ENCODE results near the gene MEF2C. TPM values are rescaled to one million over a fixed set of nuclear protein-coding genes. Genes with fewer than 3 reads are reported as not detected.

The MEF2C gene
- total and polyA plus RNA-seq, 4 donors, result 27.4 to 77.9 (median 46.3) TPM

DNA sequence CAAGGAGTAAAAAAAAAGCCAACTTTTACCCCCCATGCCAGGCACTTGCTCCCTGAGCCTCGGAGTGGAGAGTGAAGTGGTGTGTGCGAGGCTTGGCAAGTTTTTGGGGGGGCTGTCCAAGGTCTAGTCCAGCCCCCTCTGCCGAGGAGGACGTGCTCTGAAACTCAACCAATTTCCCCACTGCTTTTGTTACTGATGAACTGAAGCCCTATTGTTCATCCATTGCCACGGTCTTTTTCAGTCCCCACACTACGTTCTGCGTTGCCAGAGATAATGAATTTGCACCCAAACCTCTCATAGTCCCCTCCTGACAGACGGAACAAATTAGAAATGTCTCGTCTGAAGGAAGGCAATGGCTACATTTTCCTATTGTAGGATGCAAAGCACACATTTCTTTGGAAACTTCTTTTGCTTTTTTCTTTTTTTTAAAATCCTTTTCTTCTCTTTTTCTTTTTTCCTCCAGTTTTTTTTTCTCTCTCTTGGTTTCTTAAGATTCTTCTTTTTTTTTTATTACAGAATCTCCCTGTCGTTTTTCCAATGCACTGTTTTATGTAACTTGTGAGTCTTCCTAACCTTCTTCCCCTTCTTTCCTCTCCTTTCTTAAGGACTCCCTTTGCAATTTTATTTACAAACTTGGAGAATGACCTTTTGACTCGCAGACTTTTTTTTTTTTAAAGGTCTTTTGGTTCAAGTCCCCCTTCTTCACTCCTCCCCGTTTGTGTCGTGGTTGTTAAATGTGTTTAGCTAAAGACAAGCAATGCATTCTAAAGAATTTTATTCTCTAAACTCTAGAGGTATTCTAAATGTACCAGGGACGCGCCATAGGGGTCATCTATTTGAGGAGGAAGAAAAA, 209.5 kb downstream of the MEF2C start:
- Histone ChIP-seq H3K36me3 (ENCODE audit: control insufficient read depth, insufficient read depth, low read length) (peaks cover 27% of the 10 kb centered on the region), H3K4me3 (ENCODE audit: low read depth, low read length) (peak overlapping the region; percentile 75), H3K9me3 (ENCODE audit: control insufficient read depth, insufficient read depth, low read length) (no peaks in the 10 kb centered on the region), H3K27ac (ENCODE audit: low read depth, low read length) (peak overlapping the region; percentile 99), H3K27me3 (ENCODE audit: control insufficient read depth, insufficient read depth, low read length) (peaks cover 21% of the 10 kb centered on the region), H3K4me1 (ENCODE audit: control insufficient read depth, insufficient read depth, low read length) (no peaks in the 10 kb centered on the region)
- peak in 2 of 6 donors; percentile 97 for DNase-seq (ENCODE audit: low read depth in 4 of 6, low spot score in 6 of 6)
- 0% methylated on average over 10 of the region's 15 CpGs for WGBS (ENCODE audit: insufficient coverage)

DNA sequence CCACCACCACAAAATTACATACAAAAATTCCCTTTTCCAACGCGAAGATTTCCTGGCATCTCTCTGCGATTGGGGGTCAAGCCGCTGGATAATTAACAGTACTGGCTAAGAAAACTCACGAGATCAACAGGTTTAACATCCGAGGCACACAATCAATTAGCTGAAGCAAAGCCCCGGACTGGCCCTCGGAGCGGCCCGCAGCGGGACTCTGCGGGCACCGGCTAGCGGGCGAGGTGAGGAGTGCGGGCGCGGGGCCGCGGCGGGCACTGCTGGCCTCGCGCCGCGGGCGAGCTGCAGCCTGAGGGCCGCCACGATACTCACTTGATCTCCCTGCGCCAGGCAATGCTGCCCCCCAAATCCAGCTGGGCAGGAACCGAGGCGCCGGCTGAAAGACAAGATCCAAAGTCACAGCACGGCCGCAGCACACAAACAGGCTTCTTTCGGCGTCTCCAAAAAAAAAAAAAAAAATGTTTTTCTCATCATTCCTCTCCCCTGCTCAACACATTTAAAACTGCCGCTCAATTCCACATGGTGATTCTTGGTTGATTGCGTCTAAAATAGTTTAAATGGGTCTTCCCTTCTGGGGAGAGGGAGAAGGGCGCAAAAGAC, 210.2 kb downstream of the MEF2C start:
- peaks cover 19% of the 10 kb centered on the region for H3K27me3 ChIP-seq (ENCODE audit: control insufficient read depth, insufficient read depth, low read length)
- no peaks in the 10 kb centered on the region for H3K9me3 ChIP-seq (ENCODE audit: control insufficient read depth, insufficient read depth, low read length)
- no peaks in the 10 kb centered on the region for H3K4me1 ChIP-seq (ENCODE audit: control insufficient read depth, insufficient read depth, low read length)
- H3K36me3 ChIP-seq (ENCODE audit: control insufficient read depth, insufficient read depth, low read length), result peaks cover 22% of the 10 kb centered on the region
- peak overlapping the region; percentile 99 for H3K27ac ChIP-seq (ENCODE audit: low read depth, low read length)
- DNase-seq (ENCODE audit: low read depth in 4 of 6, low spot score in 6 of 6), result no peak
- peak overlapping the region; percentile 75 for H3K4me3 ChIP-seq (ENCODE audit: low read depth, low read length)
- under 1% methylated on average over 30 of the region's 39 CpGs for WGBS (ENCODE audit: insufficient coverage)

DNA sequence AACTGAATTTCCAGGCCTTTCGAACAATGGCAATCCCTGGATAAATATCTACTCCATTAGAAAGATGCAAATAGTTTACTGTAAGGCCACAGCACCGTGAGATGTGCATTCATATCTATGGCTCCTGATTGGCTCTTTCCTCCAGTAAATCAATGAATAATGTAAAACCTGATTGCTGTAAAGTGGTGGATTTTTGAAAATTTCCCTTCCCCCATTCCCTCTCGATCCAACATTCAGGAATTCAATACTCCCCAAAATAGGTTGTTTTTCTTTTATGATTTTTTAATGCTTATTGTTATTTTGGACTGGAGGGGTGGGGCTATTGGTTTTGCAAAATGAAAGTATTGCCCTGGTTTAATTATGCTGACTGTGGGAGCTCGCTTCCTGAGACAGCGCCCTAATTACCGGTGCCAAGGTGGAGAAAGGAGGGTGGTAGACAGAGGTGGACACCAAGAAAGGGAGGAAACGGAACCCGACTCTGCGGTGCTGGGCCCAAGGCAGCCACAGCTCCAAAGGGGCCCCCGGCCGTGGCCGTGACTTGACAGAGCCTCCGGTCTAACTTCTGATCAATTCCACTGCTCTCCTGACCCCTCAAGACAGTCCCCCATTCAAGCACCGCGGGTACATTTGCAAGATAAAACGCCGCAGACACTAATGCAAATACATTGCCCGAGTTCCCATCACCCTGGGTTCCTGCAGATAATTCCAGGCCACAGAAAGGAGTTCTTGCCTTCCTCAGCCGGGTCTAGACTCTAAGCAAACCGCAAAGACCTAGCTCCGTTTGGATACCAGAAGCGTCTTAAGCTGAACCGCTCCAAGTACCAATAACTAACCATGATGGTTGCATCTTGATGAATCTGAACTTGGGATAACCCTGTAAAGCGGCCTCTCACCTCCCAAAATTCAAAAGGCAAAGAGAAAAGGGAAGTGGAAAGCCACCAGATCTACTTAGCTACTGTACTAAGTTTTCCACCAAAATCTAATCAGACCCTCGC, 211.2 kb downstream of the MEF2C start:
- WGBS (ENCODE audit: insufficient coverage), result 2% methylated on average over 21 of the region's 25 CpGs
- Histone ChIP-seq H3K27me3 (ENCODE audit: control insufficient read depth, insufficient read depth, low read length) (peaks cover 21% of the 10 kb centered on the region), H3K4me3 (ENCODE audit: low read depth, low read length) (peak overlapping the region; percentile 75), H3K9me3 (ENCODE audit: control insufficient read depth, insufficient read depth, low read length) (no peaks in the 10 kb centered on the region), H3K4me1 (ENCODE audit: control insufficient read depth, insufficient read depth, low read length) (no peaks in the 10 kb centered on the region), H3K36me3 (ENCODE audit: control insufficient read depth, insufficient read depth, low read length) (peaks cover 27% of the 10 kb centered on the region), H3K27ac (ENCODE audit: low read depth, low read length) (peak overlapping the region; percentile 99)
- peak in 3 of 6 donors; percentile 66 to 94 (median 84) for DNase-seq (ENCODE audit: low read depth in 4 of 6, low spot score in 6 of 6)

DNA sequence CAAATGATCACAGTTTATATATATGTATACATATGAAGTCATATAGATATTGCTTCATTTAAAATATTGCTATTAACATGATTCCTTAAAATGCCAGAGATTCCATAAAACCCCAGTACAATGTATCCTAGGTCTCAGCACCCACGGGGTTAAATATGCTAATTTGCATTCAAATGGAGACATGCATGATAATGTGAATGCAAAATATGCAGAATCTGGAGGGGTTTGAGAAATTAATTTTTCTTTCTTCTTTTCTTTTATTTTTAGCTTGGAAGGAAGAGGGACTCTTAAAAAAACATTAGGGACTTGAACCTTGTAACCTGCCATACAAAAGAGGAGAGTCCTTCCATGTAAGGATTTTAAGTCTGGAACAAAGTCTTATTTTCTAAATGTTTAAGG, 211.9 kb downstream of the MEF2C start:
- Histone ChIP-seq H3K27me3 (ENCODE audit: control insufficient read depth, insufficient read depth, low read length) (peaks cover 20% of the 10 kb centered on the region), H3K9me3 (ENCODE audit: control insufficient read depth, insufficient read depth, low read length) (no peaks in the 10 kb centered on the region), H3K36me3 (ENCODE audit: control insufficient read depth, insufficient read depth, low read length) (peaks cover 27% of the 10 kb centered on the region), H3K4me3 (ENCODE audit: low read depth, low read length) (peak overlapping the region; percentile 75), H3K4me1 (ENCODE audit: control insufficient read depth, insufficient read depth, low read length) (no peaks in the 10 kb centered on the region), H3K27ac (ENCODE audit: low read depth, low read length) (peak overlapping the region; percentile 99)
- no CpG with 5 or more reads among the region's 1 CpG for WGBS (ENCODE audit: insufficient coverage)
- DNase-seq (ENCODE audit: low read depth in 4 of 6, low spot score in 6 of 6), result peak in 3 of 6 donors; percentile 32 to 89 (median 39)

DNA sequence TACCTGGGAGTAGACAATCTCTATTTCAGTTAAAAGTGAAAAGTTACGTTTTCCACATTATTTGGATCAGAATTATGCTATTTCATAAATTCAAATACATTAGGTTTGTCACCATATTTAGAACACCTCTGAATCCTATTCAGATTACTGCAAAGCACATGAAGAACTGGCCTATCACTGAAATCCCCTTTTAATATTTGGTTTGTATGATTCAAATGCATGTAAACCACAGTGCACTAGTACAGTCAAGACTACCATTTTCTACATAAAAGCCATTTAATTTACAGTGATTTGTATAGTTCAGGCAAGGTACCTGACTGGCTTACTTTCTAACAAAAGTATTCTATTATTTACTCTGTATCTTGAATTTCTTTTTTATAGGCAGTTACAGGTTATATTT, 212.5 kb downstream of the MEF2C start:
- Histone ChIP-seq H3K36me3 (ENCODE audit: control insufficient read depth, insufficient read depth, low read length) (peaks cover 27% of the 10 kb centered on the region), H3K4me1 (ENCODE audit: control insufficient read depth, insufficient read depth, low read length) (no peaks in the 10 kb centered on the region), H3K27ac (ENCODE audit: low read depth, low read length) (peak overlapping the region; percentile 99), H3K4me3 (ENCODE audit: low read depth, low read length) (peak overlapping the region; percentile 75), H3K9me3 (ENCODE audit: control insufficient read depth, insufficient read depth, low read length) (no peaks in the 10 kb centered on the region), H3K27me3 (ENCODE audit: control insufficient read depth, insufficient read depth, low read length) (peaks cover 16% of the 10 kb centered on the region)
- DNase-seq (ENCODE audit: low read depth in 4 of 6, low spot score in 6 of 6), result peak in 2 of 6 donors; percentile 55 to 77
- no CpG with 5 or more reads among the region's 1 CpG for WGBS (ENCODE audit: insufficient coverage)

DNA sequence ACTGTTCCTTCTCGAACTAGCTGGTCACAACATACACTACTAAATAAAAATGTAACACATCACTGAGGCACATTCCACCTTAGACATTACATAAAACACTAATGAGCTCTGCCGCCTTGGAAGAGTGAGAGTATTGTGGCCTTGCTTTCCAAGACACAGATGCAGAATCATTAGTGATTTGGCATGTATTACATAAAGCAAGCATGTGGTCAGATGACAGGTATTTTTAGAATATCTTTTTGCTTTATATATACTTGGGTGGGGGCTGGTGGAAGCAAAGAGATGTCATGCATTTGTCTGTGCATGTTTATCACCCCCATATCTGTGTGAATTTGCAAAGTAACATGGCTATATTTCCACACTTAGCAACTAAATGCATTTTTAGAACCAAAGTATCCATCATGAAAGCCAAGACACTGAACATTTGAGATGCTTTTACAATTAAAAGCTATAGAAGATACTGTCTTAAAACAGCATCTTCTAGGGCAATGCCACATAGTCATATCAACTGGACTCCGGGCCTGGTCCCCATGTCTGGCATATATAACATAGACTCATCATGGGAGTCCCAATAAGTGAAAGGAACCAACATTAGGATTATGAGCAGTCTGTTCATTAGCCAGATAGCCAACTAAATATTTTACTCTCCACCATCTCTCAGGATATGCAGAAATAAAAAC, 213.5 kb downstream of the MEF2C start:
- WGBS (ENCODE audit: insufficient coverage), result 0% methylated on average over 1 of the region's 3 CpGs
- DNase-seq (ENCODE audit: low read depth in 4 of 6, low spot score in 6 of 6), result peak in 5 of 6 donors; percentile 17 to 84 (median 65)
- peak overlapping the region; percentile 99 for H3K27ac ChIP-seq (ENCODE audit: low read depth, low read length)
- peaks cover 21% of the 10 kb centered on the region for H3K36me3 ChIP-seq (ENCODE audit: control insufficient read depth, insufficient read depth, low read length)
- H3K4me1 ChIP-seq (ENCODE audit: control insufficient read depth, insufficient read depth, low read length), result no peaks in the 10 kb centered on the region
- no peaks in the 10 kb centered on the region for H3K9me3 ChIP-seq (ENCODE audit: control insufficient read depth, insufficient read depth, low read length)
- H3K27me3 ChIP-seq (ENCODE audit: control insufficient read depth, insufficient read depth, low read length), result peaks cover 16% of the 10 kb centered on the region
- peak overlapping the region; percentile 75 for H3K4me3 ChIP-seq (ENCODE audit: low read depth, low read length)

DNA sequence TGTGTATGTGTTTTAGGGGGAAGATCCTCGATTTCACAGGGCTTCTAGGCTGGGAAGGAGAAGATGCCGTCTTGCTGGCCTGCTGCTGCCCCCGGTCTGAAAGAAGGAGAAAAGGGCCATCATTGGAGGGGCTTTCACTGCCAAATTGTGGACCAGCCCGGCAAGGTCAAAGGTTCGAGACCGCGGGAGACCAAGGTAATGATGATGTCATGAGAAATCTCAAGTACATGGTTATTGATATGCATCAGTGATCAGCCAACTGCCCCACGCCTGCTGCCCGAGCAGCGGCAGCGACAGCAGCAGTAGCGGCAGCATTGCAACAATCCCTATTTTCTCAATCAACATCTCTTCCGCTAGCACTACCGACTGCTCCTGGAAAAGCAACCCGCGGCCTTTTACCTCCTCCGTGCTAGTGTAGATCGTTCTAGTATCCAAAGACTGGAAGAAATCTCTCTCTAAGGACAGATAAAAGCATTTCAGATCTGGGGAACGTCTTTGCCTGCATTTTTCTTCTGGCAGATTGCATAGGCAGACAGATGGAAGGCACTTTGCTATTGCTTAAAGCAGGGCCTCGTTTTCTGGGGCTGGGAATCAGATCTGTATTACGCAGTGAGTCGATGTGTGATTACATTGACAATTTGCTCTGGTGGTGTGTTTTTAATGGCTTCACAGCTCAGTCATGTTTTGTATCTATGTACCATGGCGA, 215.3 kb downstream of the MEF2C start:
- no peaks in the 10 kb centered on the region for H3K9me3 ChIP-seq (ENCODE audit: control insufficient read depth, insufficient read depth, low read length)
- H3K4me3 ChIP-seq (ENCODE audit: low read depth, low read length), result peak overlapping the region; percentile 75
- peaks cover 15% of the 10 kb centered on the region for H3K27me3 ChIP-seq (ENCODE audit: control insufficient read depth, insufficient read depth, low read length)
- WGBS (ENCODE audit: insufficient coverage), result 1% methylated on average over 23 of the region's 23 CpGs
- peak; percentile 44 to 92 (median 57) for DNase-seq (ENCODE audit: low read depth in 4 of 6, low spot score in 6 of 6)
- H3K4me1 ChIP-seq (ENCODE audit: control insufficient read depth, insufficient read depth, low read length), result no peaks in the 10 kb centered on the region
- H3K36me3 ChIP-seq (ENCODE audit: control insufficient read depth, insufficient read depth, low read length), result peaks cover 17% of the 10 kb centered on the region
- peak overlapping the region; percentile 99 for H3K27ac ChIP-seq (ENCODE audit: low read depth, low read length)
